CD8-positive, alpha-beta memory T cell (primary cell): ENCODE data around the gene CDKN1A. TPM values are rescaled to one million over a fixed set of nuclear protein-coding genes. Genes with fewer than 3 reads are reported as not detected.

Experiments used
- CTCF ChIA-PET: fragments of 350-600 bp; sonication (Branson Sonifier 250); formaldehyde crosslinking; loops from one replicate; lab custom pipeline; 2021; ENCODE audit warnings: antibody characterized with exemption; lab: Charles Lee
- POLR2A ChIA-PET: fragments of 350-600 bp; sonication (Branson Sonifier 250); formaldehyde crosslinking; loops from one replicate; lab custom pipeline; 2021; ENCODE audit warnings: antibody characterized with exemption; lab: Charles Lee
- DNase-seq, 5 donors: peaks; one replicate each; pipeline versions ENCODE4 v3.0.0 to v3.0.0-alpha.2; 2020 to 2022; ENCODE audit warnings: mixed read lengths in 1 of 5
- H3K27ac ChIP-seq: one replicate; pipeline ENCODE4 v1.7.0; 2013; ENCODE audit warnings: low read depth, mild to moderate bottlenecking, low read length, moderate library complexity
- H3K27me3 ChIP-seq: 2 replicates; pipeline ENCODE4 v1.7.0; 2013; ENCODE audit warnings: low read length, mild to moderate bottlenecking; ENCODE audit not compliant: insufficient read depth, poor library complexity, severe bottlenecking
- H3K36me3 ChIP-seq: 2 replicates; pipeline ENCODE4 v1.7.0; 2013; ENCODE audit warnings: mild to moderate bottlenecking, low read length, moderate library complexity; ENCODE audit not compliant: insufficient read depth
- H3K4me1 ChIP-seq: 2 replicates; pipeline ENCODE4 v1.7.0; 2013; ENCODE audit warnings: mild to moderate bottlenecking, low read length, moderate library complexity; ENCODE audit not compliant: insufficient read depth
- H3K4me3 ChIP-seq: 2 replicates; pipeline ENCODE4 v1.7.0; 2013; ENCODE audit warnings: mild to moderate bottlenecking, low read length
- H3K9me3 ChIP-seq: 2 replicates; pipeline ENCODE4 v1.7.0; 2013; ENCODE audit warnings: mild to moderate bottlenecking, low read length
- H3K27ac Mint-ChIP-seq, 8 donors: one replicate each; pipeline ENCODE4 v1.8.0; 2020 to 2021; ENCODE audit warnings: mixed read lengths in 8 of 8, mild to moderate bottlenecking in 6 of 8, inconsistent platforms in 3 of 8, moderate library complexity in 3 of 8
- H3K27me3 Mint-ChIP-seq, 2 donors: one replicate each; pipeline ENCODE4 v1.8.0; 2020 to 2021; ENCODE audit warnings: mixed read lengths in 2 of 2, mild to moderate bottlenecking in 1 of 2, moderate library complexity in 1 of 2
- H3K36me3 Mint-ChIP-seq, 3 donors: one replicate each; pipeline ENCODE4 v1.8.0; 2020 to 2021; ENCODE audit warnings: mixed read lengths in 3 of 3, inconsistent platforms in 1 of 3, mild to moderate bottlenecking in 1 of 3
- H3K4me1 Mint-ChIP-seq, 3 donors: one replicate each; pipeline ENCODE4 v1.8.0; 2020 to 2021; ENCODE audit warnings: mixed read lengths in 3 of 3, inconsistent platforms in 1 of 3, mild to moderate bottlenecking in 1 of 3
- H3K4me3 Mint-ChIP-seq, 7 donors: one replicate each; pipeline ENCODE4 v1.8.0; 2020 to 2021; ENCODE audit warnings: mixed read lengths in 7 of 7, mild to moderate bottlenecking in 6 of 7, moderate library complexity in 4 of 7, inconsistent platforms in 2 of 7
- H3K9me3 Mint-ChIP-seq, 5 donors: one replicate each; pipeline ENCODE4 v1.8.0; 2020 to 2022; ENCODE audit warnings: mixed read lengths in 5 of 5, mild to moderate bottlenecking in 3 of 5, moderate library complexity in 2 of 5, inconsistent platforms in 1 of 5
- polyA plus RNA-seq: library from polyadenylated mRNA; unstranded; fragments of 300-500 nt; fragmentation: Illumina TruSeq; gene quantifications from one replicate; pipeline ENCODE4 v1.2.3, GENCODE V29; 2021
- total RNA-seq, 2 experiments: library from RNA; stranded (reverse); gene quantifications; one replicate each; pipeline ENCODE4 v1.2.3, GENCODE V29; 2021

CDKN1A gene
- total and polyA plus RNA-seq, 3 experiments from 2014 or later: 1.6 to 66.4 (median 64.7) TPM

GRCh38 chr6:36636687-36637418 is 41.7 kb upstream of the CDKN1A start:
- POLR2A ChIA-PET: interaction anchor here (1.0 kb wide), 1 partner anchor 28 kb away, joined by 3 read pairs; no protein-coding TSS in a partner anchor
- no peaks in the 10 kb centered on the region for H3K36me3 Mint-ChIP-seq
- no peaks in the 10 kb centered on the region for H3K9me3 Mint-ChIP-seq

GRCh38 chr6:36638579-36638978 is 39.9 kb upstream of the CDKN1A start:
- Histone ChIP-seq H3K4me1 (no peaks in the 10 kb centered on the region), H3K27me3 (no peaks in the 10 kb centered on the region), H3K9me3 (no peaks in the 10 kb centered on the region), H3K36me3 (no peaks in the 10 kb centered on the region), H3K27ac (no peak overlapping the region), H3K4me3 (no peak overlapping the region)
- DNase-seq: no peak
- no peaks in the 10 kb centered on the region for H3K4me1 Mint-ChIP-seq
- ChIA-PET POLR2A (no interaction called here), CTCF (no interaction called here)
- H3K27me3 Mint-ChIP-seq: no peaks in the 10 kb centered on the region
- no peaks in the 10 kb centered on the region for H3K36me3 Mint-ChIP-seq
- H3K9me3 Mint-ChIP-seq: no peaks in the 10 kb centered on the region
- peak overlapping the region in 1 of 8 donors; percentile 29 for H3K27ac Mint-ChIP-seq
- no peak overlapping the region for H3K4me3 Mint-ChIP-seq

More at GRCh38 chr6:36636687-36637418, 41.7 kb upstream of the CDKN1A start:
- Histone ChIP-seq H3K4me1 (no peaks in the 10 kb centered on the region), H3K27me3 (no peaks in the 10 kb centered on the region), H3K27ac (no peak overlapping the region), H3K9me3 (no peaks in the 10 kb centered on the region), H3K4me3 (no peak overlapping the region), H3K36me3 (no peaks in the 10 kb centered on the region)
- no peaks in the 10 kb centered on the region for H3K27me3 Mint-ChIP-seq
- no peak for DNase-seq
- CTCF ChIA-PET: interaction anchor here (1.1 to 1.4 kb wide), 2 partner anchors 13 to 122 kb away, joined by 4 to 5 read pairs; no protein-coding TSS in a partner anchor
- no peaks in the 10 kb centered on the region for H3K4me1 Mint-ChIP-seq
- no peak overlapping the region for H3K4me3 Mint-ChIP-seq
- no peak overlapping the region for H3K27ac Mint-ChIP-seq

GRCh38 chr6:36639171-36639808 is 39.2 kb upstream of the CDKN1A start:
- Histone ChIP-seq H3K4me1 (no peaks in the 10 kb centered on the region), H3K27ac (no peak overlapping the region), H3K36me3 (no peaks in the 10 kb centered on the region), H3K27me3 (no peaks in the 10 kb centered on the region), H3K9me3 (no peaks in the 10 kb centered on the region), H3K4me3 (no peak overlapping the region)
- no peaks in the 10 kb centered on the region for H3K36me3 Mint-ChIP-seq
- no peak overlapping the region for H3K4me3 Mint-ChIP-seq
- H3K4me1 Mint-ChIP-seq: no peaks in the 10 kb centered on the region
- H3K9me3 Mint-ChIP-seq: no peaks in the 10 kb centered on the region
- no peak for DNase-seq
- ChIA-PET CTCF (no interaction called here), POLR2A (no interaction called here)
- H3K27me3 Mint-ChIP-seq: no peaks in the 10 kb centered on the region
- H3K27ac Mint-ChIP-seq: peak overlapping the region in 1 of 8 donors; percentile 13

GRCh38 chr6:36641543-36641942 is 37.0 kb upstream of the CDKN1A start:
- ChIA-PET POLR2A (interaction anchor here (0.7 kb wide), 1 partner anchor 141 kb away, joined by 5 read pairs; no protein-coding TSS in a partner anchor), CTCF (no interaction called here)
- no peak overlapping the region for H3K4me3 ChIP-seq
- Mint-ChIP-seq H3K4me3 (no peak overlapping the region), H3K4me1 (no peaks in the 10 kb centered on the region), H3K36me3 (no peaks in the 10 kb centered on the region), H3K9me3 (no peaks in the 10 kb centered on the region), H3K27me3 (peaks cover 0 to 2% of the 10 kb centered on the region in 2 donors), H3K27ac (no peak overlapping the region)
- H3K27me3 ChIP-seq: no peaks in the 10 kb centered on the region
- no peak overlapping the region for H3K27ac ChIP-seq
- no peaks in the 10 kb centered on the region for H3K9me3 ChIP-seq
- H3K36me3 ChIP-seq: no peaks in the 10 kb centered on the region
- no peaks in the 10 kb centered on the region for H3K4me1 ChIP-seq
- no peak for DNase-seq

GRCh38 chr6:36642913-36643817 is 35.3 kb upstream of the CDKN1A start:
- no peak for DNase-seq
- H3K27me3 Mint-ChIP-seq: peaks cover 3% of the 10 kb centered on the region in 2 donors
- no peak overlapping the region for H3K27ac Mint-ChIP-seq
- no peak overlapping the region for H3K4me3 Mint-ChIP-seq
- H3K36me3 Mint-ChIP-seq: no peaks in the 10 kb centered on the region
- no peaks in the 10 kb centered on the region for H3K4me1 ChIP-seq
- H3K36me3 ChIP-seq: no peaks in the 10 kb centered on the region
- no peaks in the 10 kb centered on the region for H3K9me3 ChIP-seq
- CTCF ChIA-PET: interaction anchor here (1.1 kb wide), 1 partner anchor 12 kb away, joined by 3 read pairs; no protein-coding TSS in a partner anchor
- H3K9me3 Mint-ChIP-seq: no peaks in the 10 kb centered on the region
- H3K4me3 ChIP-seq: no peak overlapping the region
- H3K4me1 Mint-ChIP-seq: no peaks in the 10 kb centered on the region
- no peaks in the 10 kb centered on the region for H3K27me3 ChIP-seq
- POLR2A ChIA-PET: no interaction called here
- H3K27ac ChIP-seq: no peak overlapping the region

- Histone ChIP-seq H3K27ac (no peak overlapping the region), H3K4me1 (no peaks in the 10 kb centered on the region), H3K4me3 (no peak overlapping the region), H3K36me3 (no peaks in the 10 kb centered on the region), H3K9me3 (no peaks in the 10 kb centered on the region), H3K27me3 (no peaks in the 10 kb centered on the region)
- H3K4me3 Mint-ChIP-seq: no peak overlapping the region
- CTCF ChIA-PET: no interaction called here
- no peak overlapping the region for H3K27ac Mint-ChIP-seq
- no peaks in the 10 kb centered on the region for H3K9me3 Mint-ChIP-seq
- POLR2A ChIA-PET: no interaction called here
- no peak for DNase-seq
- H3K27me3 Mint-ChIP-seq: peaks cover 4 to 7% of the 10 kb centered on the region in 2 donors
- no peaks in the 10 kb centered on the region for H3K36me3 Mint-ChIP-seq
- no peaks in the 10 kb centered on the region for H3K4me1 Mint-ChIP-seq
Measured at GRCh38 chr6:36643977-36644376, 34.5 kb upstream of the CDKN1A start.

- Histone ChIP-seq H3K4me3 (no peak overlapping the region), H3K27me3 (no peaks in the 10 kb centered on the region), H3K9me3 (no peaks in the 10 kb centered on the region), H3K27ac (no peak overlapping the region), H3K36me3 (no peaks in the 10 kb centered on the region), H3K4me1 (no peaks in the 10 kb centered on the region)
- Mint-ChIP-seq H3K27me3 (peaks cover 9 to 20% of the 10 kb centered on the region in 2 donors), H3K27ac (no peak overlapping the region), H3K9me3 (no peaks in the 10 kb centered on the region), H3K4me3 (no peak overlapping the region), H3K4me1 (no peaks in the 10 kb centered on the region), H3K36me3 (no peaks in the 10 kb centered on the region)
- CTCF ChIA-PET: no interaction called here
- POLR2A ChIA-PET: no interaction called here
- no peak for DNase-seq
Measured at GRCh38 chr6:36649086-36649485, 29.4 kb upstream of the CDKN1A start.
